Measurements from ENCODE around the gene CD33.

DNA sequence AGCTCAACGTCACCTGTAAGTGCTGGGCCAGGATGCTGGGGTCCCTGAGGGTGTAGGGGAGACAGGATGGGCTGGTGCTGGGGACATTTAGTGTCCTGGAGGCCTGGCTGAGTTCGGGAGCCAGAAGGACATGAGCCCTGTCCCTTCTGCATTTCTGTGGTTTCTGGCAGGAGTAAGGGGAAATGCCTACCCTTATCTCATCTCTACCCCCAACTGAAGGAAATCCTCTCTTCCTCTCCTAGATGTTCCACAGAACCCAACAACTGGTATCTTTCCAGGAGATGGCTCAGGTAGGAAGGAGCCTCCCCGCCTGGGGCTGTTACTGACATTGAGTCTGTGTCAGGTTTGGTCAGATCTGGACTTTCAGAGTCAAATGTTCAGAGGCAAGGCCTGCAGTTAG, 1.2 kb downstream of the CD33 start:
- TF ChIP-seq, protein P1, sequence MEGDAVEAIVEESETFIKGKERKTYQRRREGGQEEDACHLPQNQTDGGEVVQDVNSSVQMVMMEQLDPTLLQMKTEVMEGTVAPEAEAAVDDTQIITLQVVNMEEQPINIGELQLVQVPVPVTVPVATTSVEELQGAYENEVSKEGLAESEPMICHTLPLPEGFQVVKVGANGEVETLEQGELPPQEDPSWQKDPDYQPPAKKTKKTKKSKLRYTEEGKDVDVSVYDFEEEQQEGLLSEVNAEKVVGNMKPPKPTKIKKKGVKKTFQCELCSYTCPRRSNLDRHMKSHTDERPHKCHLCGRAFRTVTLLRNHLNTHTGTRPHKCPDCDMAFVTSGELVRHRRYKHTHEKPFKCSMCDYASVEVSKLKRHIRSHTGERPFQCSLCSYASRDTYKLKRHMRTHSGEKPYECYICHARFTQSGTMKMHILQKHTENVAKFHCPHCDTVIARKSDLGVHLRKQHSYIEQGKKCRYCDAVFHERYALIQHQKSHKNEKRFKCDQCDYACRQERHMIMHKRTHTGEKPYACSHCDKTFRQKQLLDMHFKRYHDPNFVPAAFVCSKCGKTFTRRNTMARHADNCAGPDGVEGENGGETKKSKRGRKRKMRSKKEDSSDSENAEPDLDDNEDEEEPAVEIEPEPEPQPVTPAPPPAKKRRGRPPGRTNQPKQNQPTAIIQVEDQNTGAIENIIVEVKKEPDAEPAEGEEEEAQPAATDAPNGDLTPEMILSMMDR (IDR thresholded peaks at IDR 0.05; ENCODE audit: poor library complexity), result no peak
- no peak for TF ChIP-seq EZH2 (IDR thresholded peaks at IDR 0.05; ENCODE audit: borderline replicate concordance)
- TF ChIP-seq EZH2phosphoT487 (IDR thresholded peaks at IDR 0.05; ENCODE audit: low read depth, severe bottlenecking, unreplicated experiment), result no peak

All from hepatocyte (in vitro differentiated cells).